ENCODE measurements around the gene MTA1. TPM values are rescaled to one million over a fixed set of nuclear protein-coding genes. Genes with fewer than 3 reads are reported as not detected.

MTA1 gene
- total RNA-seq, 4 donors from 2014 or later = 62.9 to 218 (median 108) TPM

DNA sequence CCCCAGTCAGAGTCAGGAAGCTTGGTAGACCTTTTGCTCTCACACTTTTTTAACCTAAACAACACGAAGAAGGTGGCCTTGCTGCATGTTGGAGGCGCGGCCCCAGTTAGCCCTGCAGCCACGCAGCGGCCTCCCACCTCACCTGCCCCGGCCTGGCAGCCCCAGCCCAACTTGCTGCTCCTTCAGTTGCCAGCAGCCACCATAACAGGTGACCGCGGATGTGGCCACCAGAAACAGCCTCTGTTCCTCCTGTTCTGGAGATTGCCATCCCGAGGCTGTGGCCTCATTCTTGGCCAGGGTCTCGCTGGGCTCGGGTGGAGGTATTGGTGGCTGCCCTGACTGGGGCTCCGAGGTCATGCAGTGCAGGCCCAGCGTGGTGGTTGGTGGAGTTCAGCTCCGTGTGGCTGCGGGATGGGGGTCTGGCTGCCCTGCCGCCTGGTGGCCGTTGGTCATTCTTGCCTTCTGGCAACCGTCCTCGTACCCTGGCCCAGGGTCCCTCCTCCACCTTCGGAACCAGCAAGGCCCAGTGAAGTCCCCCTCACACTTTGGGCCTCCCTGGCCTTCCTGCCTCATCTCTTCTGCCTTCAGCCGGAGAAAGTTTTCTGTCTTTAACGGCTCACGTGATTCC, 42.0 kb upstream of the MTA1 start:
- H3K36me3 ChIP-seq = no peaks in the 10 kb centered on the region
- no peak overlapping the region for H3K27ac ChIP-seq
- no peak for DNase-seq
- intact Hi-C loops (cut with DNase I; ENCODE audit: low total_unique reads) = no loop called here
- H3K9me3 ChIP-seq = no peaks in the 10 kb centered on the region
- no peak for TF ChIP-seq POLR2A (IDR thresholded peaks at IDR 0.05)
- TF ChIP-seq, protein P1, sequence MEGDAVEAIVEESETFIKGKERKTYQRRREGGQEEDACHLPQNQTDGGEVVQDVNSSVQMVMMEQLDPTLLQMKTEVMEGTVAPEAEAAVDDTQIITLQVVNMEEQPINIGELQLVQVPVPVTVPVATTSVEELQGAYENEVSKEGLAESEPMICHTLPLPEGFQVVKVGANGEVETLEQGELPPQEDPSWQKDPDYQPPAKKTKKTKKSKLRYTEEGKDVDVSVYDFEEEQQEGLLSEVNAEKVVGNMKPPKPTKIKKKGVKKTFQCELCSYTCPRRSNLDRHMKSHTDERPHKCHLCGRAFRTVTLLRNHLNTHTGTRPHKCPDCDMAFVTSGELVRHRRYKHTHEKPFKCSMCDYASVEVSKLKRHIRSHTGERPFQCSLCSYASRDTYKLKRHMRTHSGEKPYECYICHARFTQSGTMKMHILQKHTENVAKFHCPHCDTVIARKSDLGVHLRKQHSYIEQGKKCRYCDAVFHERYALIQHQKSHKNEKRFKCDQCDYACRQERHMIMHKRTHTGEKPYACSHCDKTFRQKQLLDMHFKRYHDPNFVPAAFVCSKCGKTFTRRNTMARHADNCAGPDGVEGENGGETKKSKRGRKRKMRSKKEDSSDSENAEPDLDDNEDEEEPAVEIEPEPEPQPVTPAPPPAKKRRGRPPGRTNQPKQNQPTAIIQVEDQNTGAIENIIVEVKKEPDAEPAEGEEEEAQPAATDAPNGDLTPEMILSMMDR (IDR thresholded peaks at IDR 0.05) = no peak
- no peak overlapping the region for H3K4me3 ChIP-seq
- H3K27me3 ChIP-seq = no peaks in the 10 kb centered on the region
- no peaks in the 10 kb centered on the region for H3K4me1 ChIP-seq

DNA sequence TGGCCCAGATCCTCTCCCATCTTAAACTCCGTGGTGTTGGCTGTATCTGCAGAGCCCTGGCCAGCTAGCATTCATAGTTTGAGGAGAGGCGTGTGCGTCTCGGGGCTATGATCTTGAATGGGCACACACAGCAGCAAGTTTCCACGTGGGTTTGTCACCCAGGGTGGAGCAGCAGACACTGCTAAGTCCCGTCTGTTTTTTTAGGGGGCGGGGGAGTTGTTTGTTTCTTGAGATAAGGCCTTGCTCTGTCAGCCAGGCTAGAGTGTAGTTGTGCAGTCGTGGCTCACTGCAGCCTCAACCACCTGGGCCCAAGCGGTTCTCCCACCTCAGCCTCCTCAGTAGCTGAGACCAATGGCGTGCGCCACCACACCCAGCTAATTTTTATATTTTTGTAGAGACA, 41.4 kb upstream of the MTA1 start:
- DNase-seq = no peak
- intact Hi-C loops (cut with DNase I; ENCODE audit: low total_unique reads) = no loop called here
- Histone ChIP-seq H3K27ac (no peak overlapping the region), H3K9me3 (no peaks in the 10 kb centered on the region), H3K4me3 (no peak overlapping the region), H3K36me3 (no peaks in the 10 kb centered on the region), H3K27me3 (no peaks in the 10 kb centered on the region), H3K4me1 (no peaks in the 10 kb centered on the region)
- TF ChIP-seq, protein P1 (IDR thresholded peaks at IDR 0.05) = no peak
- TF ChIP-seq POLR2A (IDR thresholded peaks at IDR 0.05) = no peak

DNA sequence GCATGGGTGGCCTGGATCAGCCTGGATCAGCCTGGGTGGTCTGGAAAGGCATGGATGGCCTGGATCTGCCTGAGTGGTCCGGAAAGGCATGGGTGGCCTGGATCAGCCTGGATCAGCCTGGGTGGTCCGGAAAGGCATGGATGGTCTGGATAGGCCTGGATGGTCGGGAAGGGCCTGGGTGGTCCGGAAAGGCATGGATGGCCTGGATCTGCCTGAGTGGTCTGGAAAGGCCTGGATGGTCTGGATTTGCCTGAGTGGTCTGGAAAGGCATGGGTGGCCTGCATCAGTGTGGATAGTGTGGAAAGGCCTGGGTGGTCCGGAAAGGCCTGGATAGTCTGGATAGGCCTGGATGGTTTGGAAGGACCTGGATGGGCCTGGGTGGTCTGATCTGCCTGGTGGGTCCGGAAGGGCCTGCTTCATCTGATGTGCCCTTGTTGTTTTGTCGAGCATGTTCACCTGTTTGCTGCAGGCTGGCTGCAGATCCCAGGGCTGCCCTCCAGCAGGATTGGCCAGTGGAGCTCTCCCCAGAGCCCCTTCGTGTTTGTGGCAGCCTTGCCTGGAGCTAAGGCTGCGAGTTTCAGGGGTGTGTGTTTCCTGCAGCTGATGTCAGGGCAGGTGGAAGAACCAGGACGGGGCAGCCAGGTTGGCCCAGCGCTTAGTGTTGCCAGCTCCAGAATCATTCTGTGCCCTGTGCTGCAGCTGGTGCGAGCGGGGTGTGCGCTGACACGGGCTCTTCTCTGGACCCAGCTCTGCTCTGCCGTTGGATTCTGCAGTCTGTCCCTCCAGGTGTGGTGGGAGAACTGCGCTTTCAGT, 40.5 kb upstream of the MTA1 start:
- Histone ChIP-seq H3K27ac (no peak overlapping the region), H3K36me3 (no peaks in the 10 kb centered on the region), H3K9me3 (no peaks in the 10 kb centered on the region), H3K27me3 (no peaks in the 10 kb centered on the region), H3K4me1 (no peaks in the 10 kb centered on the region), H3K4me3 (no peak overlapping the region)
- intact Hi-C loops (cut with DNase I; ENCODE audit: low total_unique reads) = no loop called here
- no peak for TF ChIP-seq POLR2A (IDR thresholded peaks at IDR 0.05)
- TF ChIP-seq, protein P1 (IDR thresholded peaks at IDR 0.05) = no peak
- DNase-seq = no peak

DNA sequence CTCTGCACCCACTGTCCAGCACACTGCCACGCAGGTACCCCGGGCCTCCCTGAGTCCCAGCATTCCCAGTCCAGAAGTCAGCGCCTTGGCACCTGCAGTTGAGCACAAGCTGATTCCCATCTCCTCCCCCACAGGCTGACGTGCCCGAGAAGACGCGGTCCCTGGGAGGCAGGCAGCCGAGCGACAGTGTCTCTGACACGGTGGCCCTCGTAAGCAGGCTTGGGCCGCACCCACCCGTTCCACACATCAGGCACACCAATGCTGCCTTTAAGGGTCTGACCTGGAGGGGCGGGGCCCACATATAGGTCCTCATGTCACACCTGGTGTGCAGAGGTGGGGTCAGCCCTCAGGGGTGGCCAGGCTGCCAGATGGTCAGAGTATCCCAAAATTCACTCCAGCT, 39.7 kb upstream of the MTA1 start:
- intact Hi-C loops (cut with DNase I; ENCODE audit: low total_unique reads) = no loop called here
- Histone ChIP-seq H3K27ac (no peak overlapping the region), H3K9me3 (no peaks in the 10 kb centered on the region), H3K27me3 (no peaks in the 10 kb centered on the region), H3K36me3 (no peaks in the 10 kb centered on the region), H3K4me3 (no peak overlapping the region), H3K4me1 (no peaks in the 10 kb centered on the region)
- DNase-seq = no peak
- TF ChIP-seq POLR2A (IDR thresholded peaks at IDR 0.05) = no peak
- TF ChIP-seq, protein P1 (IDR thresholded peaks at IDR 0.05) = no peak

DNA sequence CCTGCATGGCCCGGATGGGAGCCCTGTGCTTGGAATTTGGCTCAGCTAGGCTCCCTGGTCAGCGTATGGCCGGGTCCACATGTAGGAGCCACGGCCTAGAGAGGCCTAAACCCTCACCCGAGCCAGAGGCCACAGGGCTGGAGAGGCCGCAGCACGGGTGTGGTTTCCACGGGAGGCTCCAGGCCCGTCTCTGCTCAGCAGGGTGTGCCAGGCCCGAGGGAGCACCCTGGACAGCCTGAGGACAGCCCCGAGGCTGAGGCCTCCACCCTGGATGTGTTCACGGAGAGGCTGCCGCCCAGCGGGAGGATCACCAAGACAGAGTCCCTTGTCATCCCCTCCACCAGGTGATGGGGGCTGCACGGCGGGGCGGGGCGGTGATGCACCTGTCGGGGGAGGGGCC, 38.9 kb upstream of the MTA1 start:
- no peak for TF ChIP-seq POLR2A (IDR thresholded peaks at IDR 0.05)
- TF ChIP-seq, protein P1 (IDR thresholded peaks at IDR 0.05) = no peak
- no peak for DNase-seq
- Histone ChIP-seq H3K4me3 (no peak overlapping the region), H3K27me3 (no peaks in the 10 kb centered on the region), H3K9me3 (no peaks in the 10 kb centered on the region), H3K36me3 (no peaks in the 10 kb centered on the region), H3K4me1 (no peaks in the 10 kb centered on the region), H3K27ac (no peak overlapping the region)
- intact Hi-C loops (cut with DNase I; ENCODE audit: low total_unique reads) = no loop called here

Data from uterus (tissue), 4 donors.